H1 (cell line): Measurements from ENCODE around the gene TNPO3. TPM values are rescaled to one million over a fixed set of nuclear protein-coding genes. Genes with fewer than 3 reads are reported as not detected.

ENCODE experiments used
- ASH2L ChIP-seq: fragments of 200-600, 300-600 bp; sonication (generic); IDR thresholded peaks from one replicate; pipeline ENCODE4 v1.7.1; 2017; ENCODE audit warnings: low read length
- BACH1 ChIP-seq: IDR thresholded peaks from 2 replicates; pipeline ENCODE4 v1.6.1; 2012; ENCODE audit warnings: low read length, improper control_type of control experiment
- CBX5 ChIP-seq: fragments of 300-800, 300-1000 bp; sonication (generic); IDR thresholded peaks from 2 replicates; pipeline ENCODE4 v1.7.1; 2016; ENCODE audit warnings: antibody characterized with exemption, low read length, low read depth
- CEBPB ChIP-seq: IDR thresholded peaks from 2 replicates; pipeline ENCODE4 v1.6.1; 2012; ENCODE audit warnings: low read depth, low read length
- CHD1 ChIP-seq: IDR thresholded peaks from 2 replicates; pipeline ENCODE4 v1.6.1; 2012; ENCODE audit warnings: low read depth, low read length, improper control_type of control experiment
- CREB1 ChIP-seq: IDR thresholded peaks from 2 replicates; pipeline ENCODE4 v1.6.1; 2012; ENCODE audit warnings: inconsistent platforms
- EGR1 ChIP-seq: IDR thresholded peaks from 2 replicates; pipeline ENCODE4 v1.6.1; 2011; ENCODE audit warnings: low read depth, low read length, borderline replicate concordance
- FOSL1 ChIP-seq: IDR thresholded peaks from 2 replicates; pipeline ENCODE4 v1.6.1; 2011; ENCODE audit warnings: mild to moderate bottlenecking, low read depth, low read length, moderate library complexity; ENCODE audit not compliant: insufficient read depth
- GTF2F1 ChIP-seq: IDR thresholded peaks from 2 replicates; pipeline ENCODE4 v1.6.1; 2012; ENCODE audit warnings: low read depth, low read length, improper control_type of control experiment, borderline replicate concordance
- JUND ChIP-seq: IDR thresholded peaks from 2 replicates; pipeline ENCODE4 v1.6.1; 2011; ENCODE audit warnings: mild to moderate bottlenecking, improper control_type of control experiment, low read length
- KDM1A ChIP-seq: fragments of 200-600, 300-600 bp; sonication (generic); IDR thresholded peaks from 2 replicates; pipeline ENCODE4 v1.7.1; 2016; ENCODE audit warnings: mild to moderate bottlenecking, low read length, borderline replicate concordance
- MAFK ChIP-seq: IDR thresholded peaks from 2 replicates; pipeline ENCODE4 v1.6.1; 2012; ENCODE audit warnings: low read depth, mild to moderate bottlenecking, improper control_type of control experiment, low read length
- POLR2A ChIP-seq, 2 experiments: IDR thresholded peaks; 1 replicate in 1 of 2; 2 replicates in 1 of 2; pipeline ENCODE4 v1.6.1; 2011; ENCODE audit warnings: low read depth in 2 of 2, low read length in 2 of 2, mild to moderate bottlenecking in 2 of 2; ENCODE audit errors: control extremely low read depth in 1 of 2
- POU5F1 ChIP-seq: IDR thresholded peaks from 2 replicates; pipeline ENCODE4 v1.6.1; 2011; ENCODE audit warnings: low read depth, mild to moderate bottlenecking, low read length, moderate library complexity
- RFX5 ChIP-seq: IDR thresholded peaks from 2 replicates; pipeline ENCODE4 v1.6.1; 2011; ENCODE audit warnings: low read depth, low read length, improper control_type of control experiment, borderline replicate concordance
- RXRA ChIP-seq: IDR thresholded peaks from 2 replicates; pipeline ENCODE4 v1.6.1; 2011; ENCODE audit warnings: low read depth, mild to moderate bottlenecking, low read length, moderate library complexity; ENCODE audit not compliant: insufficient read depth
- SAP30 ChIP-seq: fragments of 300-600 bp; sonication (generic); IDR thresholded peaks from 2 replicates; pipeline ENCODE4 v1.7.1; 2012; ENCODE audit warnings: low read length, moderate library complexity, mild to moderate bottlenecking, inconsistent platforms; ENCODE audit not compliant: insufficient read depth, insufficient replicate concordance
- SP1 ChIP-seq: IDR thresholded peaks from 2 replicates; pipeline ENCODE4 v1.6.1; 2011; ENCODE audit warnings: low read depth, low read length
- SP4 ChIP-seq: IDR thresholded peaks from 2 replicates; pipeline ENCODE4 v1.6.1; 2012; ENCODE audit warnings: low read length, inconsistent platforms
- SRF ChIP-seq: IDR thresholded peaks from 2 replicates; pipeline ENCODE4 v1.6.1; 2011; ENCODE audit warnings: mild to moderate bottlenecking, low read depth, low read length, moderate library complexity
- SUZ12 ChIP-seq: fragments of 200-600 bp; sonication (generic); IDR thresholded peaks from 2 replicates; pipeline ENCODE4 v1.6.1; 2012; ENCODE audit warnings: mild to moderate bottlenecking, inconsistent platforms, low read length, moderate library complexity, mixed read lengths
- TCF12 ChIP-seq: IDR thresholded peaks from 2 replicates; pipeline ENCODE4 v1.6.1; 2011; ENCODE audit warnings: low read depth, mild to moderate bottlenecking, low read length
- YY1 ChIP-seq: IDR thresholded peaks from 2 replicates; pipeline ENCODE4 v1.6.1; 2011; ENCODE audit warnings: low read depth, mild to moderate bottlenecking, low read length
- ZNF274 ChIP-seq: IDR thresholded peaks from 2 replicates; pipeline ENCODE4 v1.7.0; 2012; ENCODE audit warnings: low read length, borderline replicate concordance; ENCODE audit errors: extremely low read depth
- polyA plus RNA-seq, 7 experiments: library from polyadenylated mRNA; depleted of rRNA in 3 of 7; stranded (reverse) in 5 of 7; unstranded in 2 of 7; fragments of >200 nt in 5 of 7; fragments of 200-250 nt in 2 of 7; gene quantifications; 1 replicate in 5 of 7; 2 replicates in 1 of 7; 4 replicates in 1 of 7; pipeline versions ENCODE4 v1.2.1 to v1.2.3, GENCODE V29; 2011 to 2013; ENCODE audit warnings: missing spikeins in 2 of 7, mixed read lengths in 2 of 7
- total RNA-seq: library from RNA; stranded (reverse); fragmentation: NEBNext Ultra II Directional; extraction: Animal tissue kit (Norgen Biotek cat#: 25700); gene quantifications from 2 replicates; pipeline ENCODE4 v1.2.1, GENCODE V29; 2021
- TF ChIP-seq, protein P1 (sequence below): IDR thresholded peaks from 2 replicates; pipeline ENCODE4 v1.6.1; 2012; ENCODE audit warnings: low read length, inconsistent platforms

TNPO3 gene
- total and polyA plus RNA-seq, 2 of the 8 experiments (the other 6 are each of a cell fraction or from before 2014, with no cell fraction given), result 67.6 to 99.2 TPM

- TF ChIP-seq ZNF274, result no peak
- TF ChIP-seq CEBPB, result no peak
- TF ChIP-seq CBX5, result no peak
- TF ChIP-seq SRF, result no peak
- TF ChIP-seq RXRA, result no peak
- TF ChIP-seq JUND, result no peak
- TF ChIP-seq, protein P1, sequence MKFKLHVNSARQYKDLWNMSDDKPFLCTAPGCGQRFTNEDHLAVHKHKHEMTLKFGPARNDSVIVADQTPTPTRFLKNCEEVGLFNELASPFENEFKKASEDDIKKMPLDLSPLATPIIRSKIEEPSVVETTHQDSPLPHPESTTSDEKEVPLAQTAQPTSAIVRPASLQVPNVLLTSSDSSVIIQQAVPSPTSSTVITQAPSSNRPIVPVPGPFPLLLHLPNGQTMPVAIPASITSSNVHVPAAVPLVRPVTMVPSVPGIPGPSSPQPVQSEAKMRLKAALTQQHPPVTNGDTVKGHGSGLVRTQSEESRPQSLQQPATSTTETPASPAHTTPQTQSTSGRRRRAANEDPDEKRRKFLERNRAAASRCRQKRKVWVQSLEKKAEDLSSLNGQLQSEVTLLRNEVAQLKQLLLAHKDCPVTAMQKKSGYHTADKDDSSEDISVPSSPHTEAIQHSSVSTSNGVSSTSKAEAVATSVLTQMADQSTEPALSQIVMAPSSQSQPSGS, result no peak
- TF ChIP-seq RFX5, result no peak
- TF ChIP-seq POLR2A (IDR thresholded peaks at IDR 0.05; ENCODE audit: control extremely low read depth in 1 of 2, low read depth in 2 of 2, low read length in 2 of 2), result no peak
- TF ChIP-seq SAP30, result no peak
- TF ChIP-seq CHD1, result no peak
- TF ChIP-seq MAFK, result no peak
- no peak; the same call in 1 of the 2 replicates for TF ChIP-seq EGR1
- no peak for TF ChIP-seq GTF2F1
- TF ChIP-seq BACH1, result no peak
- no peak for TF ChIP-seq POU5F1
- TF ChIP-seq SP4, result no peak
- TF ChIP-seq TCF12, result no peak
- no peak for TF ChIP-seq ASH2L
- no peak for TF ChIP-seq SP1
- TF ChIP-seq SUZ12, result peak; percentile 83
- no peak for TF ChIP-seq KDM1A
- no peak for TF ChIP-seq YY1
- no peak for TF ChIP-seq FOSL1
- no peak for TF ChIP-seq CREB1
Measured at GRCh38 chr7:128937647-128938543, 117.0 kb downstream of the TNPO3 start, which contains the start of gene IRF5 (continued).
